OCI-LY3 (cell line): ENCODE results near the gene MRPL38.
"Not testable (repeated sequence)": the region's sequence is repeated elsewhere in the genome, so short reads cannot be mapped to it uniquely, and the experiment has no call there.

Experiments
- H2AFZ ChIP-seq: fragments of 200-600, 300-600 bp; shearing (Covaris generic); 2 replicates; pipeline ENCODE4 v1.6.0; 2014; ENCODE audit warnings: antibody characterized with exemption, low read depth, low read length
- H3K27ac ChIP-seq: fragments of 200-600, 300-600 bp; sonication (generic); 2 replicates; pipeline ENCODE4 v1.5.1; 2014; ENCODE audit warnings: mild to moderate bottlenecking, low read length, moderate library complexity, mixed read lengths
- H3K27me3 ChIP-seq: fragments of 200-600, 300-600 bp; sonication (generic); 2 replicates; pipeline ENCODE4 v1.6.1; 2014; ENCODE audit warnings: low read depth, low read length, mixed read lengths
- H3K36me3 ChIP-seq: fragments of 200-600, 300-600 bp; sonication (generic); replicated peaks from 2 replicates; pipeline ENCODE3; 2014; ENCODE audit warnings: low read depth, low read length, mixed read lengths
- H3K4me1 ChIP-seq: fragments of 300-600, 200-600 bp; sonication (generic); 2 replicates; pipeline ENCODE4 v1.6.1; 2014; ENCODE audit warnings: low read length, mixed read lengths
- H3K4me2 ChIP-seq: fragments of 200-600, 300-600 bp; sonication (generic); 2 replicates; pipeline ENCODE4 v1.6.1; 2014; ENCODE audit warnings: low read length, mixed read lengths
- H3K4me3 ChIP-seq: fragments of 300-600, 200-600 bp; sonication (generic); 2 replicates; pipeline ENCODE4 v1.5.1; 2014; ENCODE audit warnings: antibody characterized with exemption, mild to moderate bottlenecking, low read length, moderate library complexity
- H3K79me2 ChIP-seq: fragments of 300-600, 200-600 bp; shearing (Covaris generic); 2 replicates; pipeline ENCODE4 v1.6.1; 2014; ENCODE audit warnings: mild to moderate bottlenecking, low read length, mixed read lengths
- H3K9ac ChIP-seq: fragments of 300-600, 200-600 bp; shearing (Covaris generic); 2 replicates; pipeline ENCODE4 v1.6.0; 2014; ENCODE audit warnings: mild to moderate bottlenecking, low read length, moderate library complexity
- H3K9me3 ChIP-seq: fragments of 200-600, 300-600 bp; shearing (Covaris generic); 2 replicates; pipeline ENCODE4 v1.6.1; 2014; ENCODE audit warnings: low read length, mixed read lengths; ENCODE audit not compliant: insufficient read depth
- H4K20me1 ChIP-seq: fragments of 200-600, 300-600 bp; sonication (generic); 2 replicates; pipeline ENCODE4 v1.6.1; 2016; ENCODE audit warnings: low read length, mixed read lengths; ENCODE audit not compliant: insufficient read depth
- EZH2phosphoT487 ChIP-seq: fragments of 200-600 bp; shearing (Covaris generic); IDR thresholded peaks from 2 replicates; pipeline ENCODE4 v1.6.1; 2018; ENCODE audit warnings: antibody characterized with exemption, mixed run types, low read depth
- TF ChIP-seq, protein P1 (sequence below): fragments of 200-600, 300-600 bp; sonication (generic); IDR thresholded peaks from 2 replicates; pipeline ENCODE4 v1.5.1; 2014; ENCODE audit warnings: antibody characterized with exemption, low read length, low read depth

The MRPL38 gene

DNA sequence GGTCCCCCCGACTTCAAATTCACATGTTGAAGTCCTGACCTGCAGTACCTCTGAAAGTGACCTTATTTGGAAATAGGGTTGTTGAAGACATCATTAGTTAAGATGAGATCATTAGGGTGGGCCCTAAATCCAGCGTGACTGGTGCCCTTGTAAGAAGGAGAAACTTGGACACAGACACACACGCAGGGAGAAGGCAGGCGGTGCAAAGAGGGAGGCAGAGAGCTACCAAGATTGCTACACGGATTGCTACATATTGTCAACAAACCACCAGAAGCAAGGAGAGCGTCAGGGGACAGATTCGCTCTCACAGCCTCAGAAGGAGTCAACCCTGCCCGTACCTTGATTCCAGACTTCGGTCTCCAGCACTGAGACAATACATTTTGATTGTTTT lies 42.8 kb downstream of the MRPL38 start:
- Histone ChIP-seq H3K9me3 (no peaks in the 10 kb centered on the region), H3K4me3 (no peak overlapping the region), H4K20me1 (no peaks in the 10 kb centered on the region), H2AFZ (no peak overlapping the region), H3K27me3 (no peaks in the 10 kb centered on the region), H3K4me1 (peaks cover 24% of the 10 kb centered on the region), H3K36me3 (no peaks in the 10 kb centered on the region), H3K79me2 (no peaks in the 10 kb centered on the region), H3K27ac (no peak overlapping the region), H3K9ac (no peak overlapping the region), H3K4me2 (no peak overlapping the region)
- no peak for TF ChIP-seq EZH2phosphoT487
- TF ChIP-seq, protein P1, sequence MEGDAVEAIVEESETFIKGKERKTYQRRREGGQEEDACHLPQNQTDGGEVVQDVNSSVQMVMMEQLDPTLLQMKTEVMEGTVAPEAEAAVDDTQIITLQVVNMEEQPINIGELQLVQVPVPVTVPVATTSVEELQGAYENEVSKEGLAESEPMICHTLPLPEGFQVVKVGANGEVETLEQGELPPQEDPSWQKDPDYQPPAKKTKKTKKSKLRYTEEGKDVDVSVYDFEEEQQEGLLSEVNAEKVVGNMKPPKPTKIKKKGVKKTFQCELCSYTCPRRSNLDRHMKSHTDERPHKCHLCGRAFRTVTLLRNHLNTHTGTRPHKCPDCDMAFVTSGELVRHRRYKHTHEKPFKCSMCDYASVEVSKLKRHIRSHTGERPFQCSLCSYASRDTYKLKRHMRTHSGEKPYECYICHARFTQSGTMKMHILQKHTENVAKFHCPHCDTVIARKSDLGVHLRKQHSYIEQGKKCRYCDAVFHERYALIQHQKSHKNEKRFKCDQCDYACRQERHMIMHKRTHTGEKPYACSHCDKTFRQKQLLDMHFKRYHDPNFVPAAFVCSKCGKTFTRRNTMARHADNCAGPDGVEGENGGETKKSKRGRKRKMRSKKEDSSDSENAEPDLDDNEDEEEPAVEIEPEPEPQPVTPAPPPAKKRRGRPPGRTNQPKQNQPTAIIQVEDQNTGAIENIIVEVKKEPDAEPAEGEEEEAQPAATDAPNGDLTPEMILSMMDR = no peak

DNA sequence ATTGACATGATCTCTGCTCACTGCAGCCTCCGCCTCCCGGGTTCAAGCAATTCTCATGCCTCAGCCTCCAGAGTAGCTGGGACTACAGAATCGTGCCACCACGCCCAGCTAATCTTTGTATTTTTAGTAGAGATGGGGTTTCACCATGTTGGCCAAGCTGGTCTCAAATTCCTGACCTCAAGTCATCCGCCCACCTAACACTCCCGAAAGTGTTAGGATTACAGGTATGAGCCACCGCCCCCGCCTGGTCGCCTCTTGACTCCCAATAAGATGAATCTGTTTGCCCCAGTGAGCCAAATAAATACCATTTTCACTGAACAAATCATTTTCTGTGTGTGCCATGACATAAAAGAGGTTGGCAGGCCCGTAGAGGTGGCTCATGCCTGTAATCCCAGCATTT lies 45.3 kb downstream of the MRPL38 start:
- not testable (repeated sequence) for H3K27me3 ChIP-seq, H3K4me2 ChIP-seq, H3K27ac ChIP-seq, H3K9me3 ChIP-seq, H3K4me3 ChIP-seq, H3K36me3 ChIP-seq, H2AFZ ChIP-seq, H3K9ac ChIP-seq, H4K20me1 ChIP-seq
- Histone ChIP-seq H3K4me1 (peaks cover 26% of the 10 kb centered on the region), H3K79me2 (peaks cover 11% of the 10 kb centered on the region)

DNA sequence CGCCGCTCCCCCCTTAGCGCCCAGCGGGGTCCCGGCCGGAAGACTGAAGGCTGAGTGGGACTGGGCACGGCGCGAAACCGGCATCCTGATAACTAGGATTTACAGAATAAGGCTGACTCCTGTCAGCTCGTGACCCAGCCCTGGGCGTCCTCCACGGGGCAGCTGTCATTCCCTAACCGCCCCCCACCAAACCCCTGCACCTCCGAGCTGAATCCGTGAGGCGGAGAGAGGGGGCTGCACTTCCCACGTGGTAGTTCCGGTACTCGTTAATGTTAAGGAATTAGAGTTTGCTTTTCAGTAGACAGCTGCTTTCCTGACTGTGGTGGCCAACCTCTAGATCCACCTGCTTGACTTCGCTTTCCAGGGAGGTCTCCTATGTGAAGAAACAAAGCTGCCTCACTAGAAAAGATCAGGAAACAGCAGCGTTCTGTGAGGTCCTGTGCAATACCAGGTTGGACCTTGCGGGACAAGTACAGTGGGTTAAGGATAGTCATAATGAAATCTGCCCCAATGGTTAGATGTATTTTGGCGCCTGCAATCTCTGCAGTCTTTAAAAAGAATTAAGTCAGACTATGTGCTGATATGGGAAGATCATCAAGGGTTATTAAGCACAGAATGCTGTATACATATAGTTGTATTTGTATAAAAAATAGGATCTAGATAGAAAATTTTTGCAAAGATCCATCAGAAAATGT lies 48.5 kb downstream of the MRPL38 start:
- peak overlapping the region; percentile 76 for H3K9ac ChIP-seq
- TF ChIP-seq, protein P1 = peak; percentile 51; the same call in 1 of the 2 replicates
- TF ChIP-seq EZH2phosphoT487 = no peak
- peak overlapping the region; percentile 82 for H3K4me3 ChIP-seq
- H3K27ac ChIP-seq = peak overlapping the region; percentile 60
- peaks cover 4% of the 10 kb centered on the region for H3K36me3 ChIP-seq
- peaks cover 3% of the 10 kb centered on the region; the same call in 1 of the 2 replicates for H4K20me1 ChIP-seq
- H2AFZ ChIP-seq = no peak overlapping the region; the same call in 1 of the 2 replicates
- H3K9me3 ChIP-seq = no peaks in the 10 kb centered on the region
- H3K79me2 ChIP-seq = peaks cover 22% of the 10 kb centered on the region
- H3K4me2 ChIP-seq = peak overlapping the region; percentile 98
- peaks cover 25% of the 10 kb centered on the region for H3K4me1 ChIP-seq
- no peaks in the 10 kb centered on the region for H3K27me3 ChIP-seq

DNA sequence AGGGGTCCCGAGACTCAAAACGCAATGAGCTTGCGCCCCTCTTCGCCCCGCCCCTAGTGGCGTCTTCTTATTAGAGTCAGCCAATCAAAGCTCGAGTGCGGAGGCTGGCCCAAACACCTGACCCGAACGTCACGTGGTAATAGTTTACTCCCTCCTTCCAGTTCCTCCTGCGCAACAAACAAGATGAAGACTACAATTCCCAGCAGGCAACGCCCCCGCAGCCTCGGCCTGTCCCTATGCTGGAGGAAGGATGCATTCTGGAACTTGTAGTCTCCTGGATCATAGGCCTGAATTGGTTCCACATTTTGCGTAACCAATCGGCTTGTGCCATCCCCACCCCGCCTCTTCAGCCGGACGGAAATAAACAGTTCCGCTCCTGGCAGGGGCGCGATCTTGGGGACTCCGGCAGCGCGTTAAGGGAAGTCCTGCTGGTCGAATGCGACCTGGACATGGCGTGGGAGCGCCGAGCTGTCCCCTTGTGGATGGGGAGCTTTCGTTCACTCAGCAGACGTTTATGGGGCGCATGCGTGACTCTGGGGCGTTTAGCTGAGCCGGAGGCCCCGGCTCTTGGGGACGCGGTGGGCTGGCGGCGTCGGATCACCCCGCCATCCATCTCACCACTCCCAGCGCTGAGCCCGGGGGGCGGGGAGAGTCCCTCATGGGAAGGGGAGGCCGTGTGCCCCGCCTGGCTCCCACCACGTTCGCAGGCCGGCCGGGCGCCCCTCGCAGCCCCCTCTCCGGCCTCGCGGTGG lies 49.2 kb downstream of the MRPL38 start, which contains the start of gene WBP2:
TSS of gene WBP2 (minus strand) at position 26 of the 752 bp plus-strand sequence. CDS start 38 bp downstream, outside the sequence.
- peak within 1 kb of the TSS; percentile 60 for H3K27ac ChIP-seq
- peak within 1 kb of the TSS; percentile 94 for H3K4me3 ChIP-seq
- H3K9ac ChIP-seq = peak within 1 kb of the TSS; percentile 81
- H3K79me2 ChIP-seq = peaks cover 22% of the 10 kb centered on the region
- no peak within 1 kb of the TSS; the same call in 1 of the 2 replicates for H2AFZ ChIP-seq
- H3K36me3 ChIP-seq = peaks cover 11% of the 10 kb centered on the region
- peaks cover 3% of the 10 kb centered on the region; the same call in 1 of the 2 replicates for H4K20me1 ChIP-seq
- TF ChIP-seq, protein P1 = no peak; the same call in 1 of the 2 replicates
- TF ChIP-seq EZH2phosphoT487 = no peak
- H3K4me1 ChIP-seq = peaks cover 25% of the 10 kb centered on the region
- no peaks in the 10 kb centered on the region for H3K27me3 ChIP-seq
- no peaks in the 10 kb centered on the region for H3K9me3 ChIP-seq
- peak within 1 kb of the TSS; percentile 98 for H3K4me2 ChIP-seq
